ENCODE data around the gene FBXL17.

Gene FBXL17

DNA sequence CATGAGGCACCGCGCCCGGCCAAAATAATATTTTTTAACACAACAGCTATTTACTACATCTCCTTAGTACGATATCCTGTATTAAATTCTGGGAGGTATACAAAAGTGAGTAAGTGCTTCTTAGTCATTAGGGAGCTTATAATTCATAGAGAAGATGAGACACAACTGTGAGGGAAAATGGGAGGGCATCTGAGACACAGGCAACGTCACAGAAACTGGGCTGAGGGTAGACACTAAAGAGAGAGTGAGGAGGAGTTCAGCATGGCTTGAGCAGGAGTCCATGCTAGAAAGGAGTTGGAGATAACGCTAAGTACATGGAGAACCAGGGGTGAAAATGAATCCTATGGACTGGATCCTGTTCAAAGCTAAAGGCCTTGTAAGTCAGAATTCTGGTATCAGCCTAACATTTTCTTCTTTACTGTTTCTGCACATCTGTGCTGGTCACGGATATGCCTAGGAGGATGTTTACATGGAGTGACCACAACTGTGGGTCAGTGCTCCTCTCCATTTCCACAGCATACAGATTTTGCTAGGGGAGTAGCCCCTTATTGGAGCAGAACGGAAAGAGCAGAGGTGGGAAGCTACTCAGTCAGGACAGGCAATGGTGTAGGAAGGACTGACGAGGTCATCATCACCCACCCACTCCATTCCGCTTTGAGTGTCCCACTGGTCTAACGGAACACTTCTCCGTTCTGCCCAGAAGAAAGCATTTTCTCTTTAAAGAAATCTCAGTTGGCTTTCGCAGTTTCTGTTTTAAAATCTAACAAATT, 400.8 kb downstream of the FBXL17 start:
- no peak for DNase-seq

DNA sequence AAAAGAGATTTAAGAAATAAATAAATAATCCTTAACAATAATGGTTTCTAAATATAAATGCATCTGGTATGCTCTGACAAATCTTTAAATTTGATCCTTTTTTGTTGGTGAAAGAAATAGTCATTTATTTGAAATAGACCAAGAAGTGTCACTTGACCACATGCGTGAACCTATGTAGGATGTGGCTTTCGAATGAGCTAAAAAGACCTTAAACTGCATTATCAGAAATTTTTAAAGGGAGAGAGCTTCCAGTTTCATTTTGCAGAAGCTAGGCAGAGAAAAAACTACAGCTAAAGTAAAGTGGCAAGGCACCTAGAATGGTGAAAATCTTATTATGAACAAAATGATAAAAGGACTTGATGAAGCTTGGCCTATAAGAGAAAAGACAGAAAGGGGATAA, 402.0 kb downstream of the FBXL17 start:
- no peak for DNase-seq

DNA sequence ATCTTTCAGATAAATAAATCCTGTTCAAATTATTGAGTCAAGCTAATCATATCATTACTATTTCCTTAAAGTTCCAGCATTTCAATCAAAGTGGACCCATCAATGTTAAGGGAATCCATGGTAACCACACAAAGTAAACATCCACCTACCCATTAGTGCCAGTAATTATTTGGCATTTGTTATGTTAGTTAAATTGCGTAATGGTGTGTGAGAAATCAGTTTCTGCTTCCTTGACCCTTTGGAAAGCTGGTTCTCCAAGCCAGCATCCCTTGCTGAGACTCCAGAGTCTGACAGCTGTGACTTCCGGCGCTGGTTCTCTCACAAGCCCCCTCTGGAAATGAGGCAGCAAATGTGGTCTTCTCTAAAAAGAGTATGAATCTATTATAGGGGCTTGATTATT, 402.6 kb downstream of the FBXL17 start:
- no peak for DNase-seq

DNA sequence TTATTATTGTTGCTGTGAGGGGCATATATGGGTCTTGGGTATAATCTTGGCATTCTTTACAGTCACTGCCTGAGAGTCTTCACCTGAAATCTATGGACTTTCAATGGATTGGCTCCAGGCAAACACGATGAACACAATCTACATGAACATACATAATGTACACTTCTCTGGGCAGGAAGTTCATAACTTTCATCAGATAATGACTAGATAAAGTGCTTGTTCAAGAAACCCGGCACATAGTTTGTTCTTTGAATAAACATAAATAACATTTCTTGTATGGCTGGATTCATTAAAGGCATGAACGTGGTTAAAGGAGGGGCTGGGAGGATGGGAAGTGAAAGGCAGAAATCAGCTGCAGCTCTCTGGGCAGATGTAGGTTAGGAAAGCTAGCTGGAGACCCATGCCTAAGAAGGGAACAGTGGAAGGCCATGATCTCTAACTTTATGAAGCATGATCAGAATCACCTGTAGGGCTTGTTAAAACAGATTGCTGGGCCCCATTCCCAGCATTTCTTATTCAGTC, 404.3 kb downstream of the FBXL17 start:
- DNase-seq: no peak

DNA sequence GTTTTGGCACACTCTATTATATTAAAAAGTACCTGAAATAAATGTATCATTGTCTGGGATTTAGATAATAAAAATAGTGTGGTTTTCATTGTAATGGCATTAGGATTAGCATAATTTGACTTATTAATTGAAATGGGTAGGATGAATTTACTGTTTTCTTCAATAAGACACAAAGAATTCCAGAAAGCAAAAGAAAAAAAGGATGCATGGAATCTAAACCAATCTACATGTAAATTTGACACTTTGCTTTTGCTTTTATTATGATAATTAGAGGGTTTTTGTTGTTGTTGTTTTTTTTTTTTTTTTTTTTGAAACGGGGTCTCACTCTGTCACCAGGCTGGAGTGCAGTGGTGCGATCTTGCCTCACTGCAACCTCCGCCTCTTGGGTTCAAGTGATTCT, 406.3 kb downstream of the FBXL17 start:
- no peak for DNase-seq

DNA sequence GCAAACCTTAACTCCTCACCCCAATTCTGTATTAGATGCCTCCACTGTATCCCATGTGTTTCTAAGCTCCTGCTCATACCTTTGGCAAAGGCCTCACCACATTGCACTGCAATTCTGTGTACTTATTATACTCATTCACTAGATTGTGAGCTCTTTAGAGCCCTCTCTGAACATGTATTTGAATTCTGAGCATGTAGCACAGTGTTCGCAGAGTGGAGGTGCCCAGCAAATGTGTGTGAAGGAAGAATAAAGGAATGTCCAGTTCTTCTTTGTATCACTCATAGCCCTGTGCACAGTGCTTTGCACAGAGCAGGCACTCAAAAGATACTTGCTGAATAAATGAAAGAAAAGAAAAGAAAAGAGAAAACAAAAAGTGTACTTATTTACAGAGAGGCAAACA, 410.1 kb downstream of the FBXL17 start:
- DNase-seq: no peak

DNA sequence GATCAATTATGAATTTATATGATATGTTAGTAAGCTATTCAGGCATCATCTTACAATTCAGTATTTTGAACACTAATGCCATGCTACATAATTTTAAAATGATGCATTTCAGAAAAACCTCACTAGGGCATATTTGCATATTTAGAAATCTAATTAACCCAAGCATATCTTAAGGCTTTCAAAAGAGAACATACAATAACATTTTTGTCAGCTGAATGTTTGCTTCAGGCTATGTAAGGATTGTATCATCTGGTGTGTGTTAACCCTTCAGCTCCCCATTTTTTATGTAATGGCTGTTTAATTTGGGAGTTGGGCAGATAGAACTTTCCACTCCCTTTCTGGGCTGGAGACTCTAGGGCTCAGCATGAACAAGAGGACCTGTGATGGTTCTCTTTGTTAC, 412.1 kb downstream of the FBXL17 start:
- no peak for DNase-seq

DNA sequence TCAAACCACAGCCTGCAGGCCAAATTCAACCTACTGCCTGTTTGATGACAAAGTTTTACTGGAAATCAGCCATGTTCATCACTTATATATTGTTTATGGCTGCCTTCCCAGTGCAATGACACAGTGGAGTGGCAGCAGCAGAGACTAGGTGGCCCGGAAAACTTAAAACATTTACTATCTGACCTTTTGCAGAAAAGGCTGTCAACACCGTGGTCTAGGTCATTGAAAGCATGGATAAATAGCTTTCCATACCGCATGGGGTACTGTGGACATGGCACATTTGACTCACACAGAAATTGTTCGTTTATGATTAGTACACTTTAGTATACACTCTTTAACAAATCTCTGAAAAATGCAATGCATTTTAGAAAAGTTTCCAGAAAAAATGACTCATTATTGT, 412.9 kb downstream of the FBXL17 start:
- no peak for DNase-seq

DNA sequence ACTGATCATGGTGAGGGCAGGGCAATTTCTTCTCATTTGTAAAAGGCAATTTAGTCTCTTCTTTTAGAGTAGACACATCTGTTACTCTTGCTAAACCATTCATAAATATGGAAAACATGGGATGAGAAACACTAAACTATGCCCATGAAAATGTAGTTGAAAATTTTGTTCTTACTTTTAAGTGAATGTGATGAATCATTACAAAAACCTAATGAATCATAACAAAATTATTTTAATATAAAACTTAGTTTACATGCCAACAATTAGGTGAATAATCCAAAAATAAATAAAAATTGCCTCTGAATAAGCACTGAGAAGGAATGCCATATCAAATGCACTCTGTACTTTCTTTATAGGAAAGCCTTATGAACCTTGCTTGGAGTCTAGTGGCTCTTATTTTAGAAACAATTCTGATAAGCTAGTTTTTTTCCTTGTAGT, 413.5 kb downstream of the FBXL17 start:
- DNase-seq: no peak

DNA sequence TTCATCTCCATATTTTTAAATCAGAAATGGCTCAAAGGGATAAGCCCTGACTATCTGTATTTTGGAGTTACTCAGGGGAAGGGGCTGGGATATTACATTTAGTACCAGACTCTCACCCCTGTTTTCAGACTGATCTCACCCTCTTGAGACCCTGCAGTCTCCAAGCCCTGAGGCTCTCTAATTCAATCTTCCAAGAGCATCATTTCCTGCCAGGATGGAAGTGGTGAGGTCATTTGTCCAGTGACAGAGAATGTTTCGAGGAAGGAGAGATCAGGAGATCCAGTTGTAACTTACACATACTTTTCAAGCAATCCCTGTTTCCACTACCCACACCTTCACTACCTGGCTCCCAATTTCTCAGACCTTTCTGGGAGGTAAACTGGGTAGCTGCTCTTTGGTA, 415.7 kb downstream of the FBXL17 start:
- DNase-seq: no peak

DNA sequence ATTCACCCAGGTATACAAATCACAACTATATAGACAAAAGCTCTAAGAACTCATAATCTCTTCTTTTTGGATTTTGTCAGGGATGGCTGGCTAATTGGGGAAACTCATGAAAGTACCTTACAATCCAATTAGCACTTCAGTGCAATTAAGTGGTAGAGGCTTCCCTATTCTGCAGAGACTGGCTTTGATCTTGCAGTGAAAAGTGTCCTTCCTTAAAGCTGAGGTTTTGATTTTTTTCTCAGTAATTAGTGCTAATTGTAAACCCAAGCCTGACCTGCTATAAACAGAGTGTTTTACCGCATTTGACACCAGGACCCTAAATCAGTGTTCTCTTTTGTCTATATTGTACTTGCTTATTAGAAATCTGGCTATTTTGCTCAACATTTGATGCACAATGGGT, 417.2 kb downstream of the FBXL17 start:
- DNase-seq: no peak

DNA sequence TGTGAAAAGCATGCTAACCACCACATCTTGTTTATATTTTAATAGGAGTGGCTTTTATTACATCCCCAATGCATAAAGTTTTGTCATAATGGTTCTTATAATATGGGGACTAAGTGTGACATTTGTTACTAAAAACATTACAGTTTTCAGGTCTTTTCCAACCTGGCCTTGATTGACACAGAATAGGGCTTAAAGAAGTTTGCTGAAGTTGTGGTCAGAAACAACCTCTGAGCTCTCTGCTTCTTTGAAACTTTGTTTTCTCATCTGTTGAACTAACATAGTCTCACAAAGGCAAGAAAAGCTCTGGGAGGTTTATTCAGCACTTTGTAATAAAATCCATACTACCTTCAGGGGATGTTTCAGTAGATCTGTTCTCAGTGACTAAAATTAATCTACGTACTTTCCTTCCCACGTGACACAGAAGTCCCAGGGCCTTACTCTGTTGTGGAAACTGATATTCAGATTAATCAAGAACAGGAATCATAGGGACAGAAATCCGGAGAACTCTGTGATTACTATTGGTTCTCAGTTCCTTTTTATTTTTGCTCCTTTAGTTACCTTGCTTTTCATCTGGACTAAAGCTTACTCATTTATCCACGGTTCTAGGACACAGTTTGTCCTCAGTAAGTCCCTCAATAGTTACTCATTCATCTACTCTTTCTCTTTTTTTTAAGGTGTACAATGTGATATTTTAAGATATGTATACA, 422.2 kb downstream of the FBXL17 start:
- DNase-seq: no peak

DNA sequence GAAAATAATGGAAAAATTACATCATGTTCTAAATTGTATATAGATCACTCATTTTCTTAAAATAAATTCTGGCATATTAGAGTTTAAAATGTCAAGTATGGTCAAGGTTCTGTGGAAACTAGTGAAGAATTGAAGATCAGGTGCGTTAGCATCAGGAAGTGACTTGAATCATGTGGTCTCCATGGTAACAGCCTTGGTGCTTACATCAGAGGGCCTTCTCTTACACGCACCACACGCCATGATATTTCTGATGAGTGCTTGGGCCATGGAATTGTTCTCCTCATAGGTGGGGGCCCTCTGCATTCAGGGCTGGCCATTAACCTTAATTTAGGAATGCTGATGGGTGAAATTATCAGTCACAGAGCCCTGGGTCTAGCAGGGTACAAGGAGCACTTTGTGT, 423.0 kb downstream of the FBXL17 start:
- no peak for DNase-seq

DNA sequence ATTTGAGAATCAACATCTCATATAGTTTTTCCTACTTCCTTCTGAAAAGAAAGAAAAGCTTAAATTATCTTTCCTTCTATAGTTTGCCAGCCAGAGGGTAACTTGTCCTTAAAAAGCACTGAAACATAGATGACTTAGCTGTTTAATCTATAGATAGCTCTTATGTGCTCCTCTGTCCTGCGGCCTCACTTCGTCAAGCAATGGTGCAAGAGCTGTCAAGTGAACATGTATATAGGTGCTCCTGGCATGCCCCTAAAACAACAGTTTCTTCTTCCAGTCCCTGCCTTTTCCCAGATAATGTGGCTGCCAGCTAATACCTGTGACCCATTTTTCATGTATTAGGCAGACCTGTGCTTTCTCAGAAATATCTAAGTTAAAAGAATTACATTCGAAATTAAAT, 423.5 kb downstream of the FBXL17 start:
- DNase-seq: no peak

DNA sequence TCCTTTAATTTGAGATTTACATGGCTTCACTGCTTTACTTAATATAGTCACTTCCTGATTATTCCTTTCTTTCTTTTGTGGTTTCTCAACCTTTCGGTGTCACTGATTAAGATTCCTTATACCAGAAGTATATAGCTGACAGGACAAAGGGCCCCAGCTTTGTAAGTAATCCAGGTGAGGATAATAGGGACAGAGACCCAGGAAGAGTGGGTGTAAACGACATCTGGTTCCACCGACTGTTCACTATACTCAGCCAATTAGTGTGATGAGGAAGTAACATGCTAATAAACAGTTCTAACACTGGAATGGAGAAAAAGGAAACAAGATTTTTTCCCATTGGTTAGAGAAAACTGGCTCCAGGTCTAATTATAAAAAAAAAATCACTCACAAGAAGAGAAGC, 424.8 kb downstream of the FBXL17 start:
- DNase-seq: no peak

DNA sequence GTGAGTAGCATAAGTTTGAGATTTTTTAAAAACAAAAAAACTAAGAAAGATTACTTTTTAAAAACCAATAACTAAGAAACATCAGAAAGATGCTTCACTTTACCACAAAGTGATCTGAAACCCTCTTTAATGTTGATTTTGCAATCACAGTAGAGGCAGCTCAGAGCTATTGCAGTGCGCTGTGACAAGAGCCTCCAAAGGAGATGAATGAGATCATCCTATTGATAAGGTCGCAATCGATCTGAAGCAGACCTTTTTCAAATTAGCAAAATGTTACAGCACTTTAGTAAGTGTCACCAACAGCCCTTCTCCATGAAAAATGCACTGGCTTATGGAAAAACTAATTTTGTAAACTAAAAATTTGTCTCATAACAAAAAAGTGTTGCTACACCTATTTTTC, 426.6 kb downstream of the FBXL17 start:
- no peak for DNase-seq

DNA sequence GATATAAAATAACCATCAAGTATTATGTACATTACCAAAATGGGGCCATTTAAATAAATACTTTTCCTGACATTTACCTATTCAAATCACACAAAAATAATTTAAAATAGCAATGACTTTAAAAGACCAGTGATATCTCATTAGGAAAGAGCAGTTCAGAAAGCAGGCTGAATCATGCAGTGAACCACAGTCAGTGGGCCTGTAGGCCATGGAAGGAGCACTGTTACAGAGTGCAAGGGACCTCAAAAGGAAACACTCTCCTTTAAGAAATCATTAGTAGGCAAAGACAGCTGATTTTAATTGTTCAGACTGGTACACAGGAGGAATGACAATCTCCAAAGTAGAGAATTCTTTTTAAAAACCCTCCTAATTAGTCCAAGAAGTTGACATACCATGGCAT, 427.6 kb downstream of the FBXL17 start:
- no peak for DNase-seq

DNA sequence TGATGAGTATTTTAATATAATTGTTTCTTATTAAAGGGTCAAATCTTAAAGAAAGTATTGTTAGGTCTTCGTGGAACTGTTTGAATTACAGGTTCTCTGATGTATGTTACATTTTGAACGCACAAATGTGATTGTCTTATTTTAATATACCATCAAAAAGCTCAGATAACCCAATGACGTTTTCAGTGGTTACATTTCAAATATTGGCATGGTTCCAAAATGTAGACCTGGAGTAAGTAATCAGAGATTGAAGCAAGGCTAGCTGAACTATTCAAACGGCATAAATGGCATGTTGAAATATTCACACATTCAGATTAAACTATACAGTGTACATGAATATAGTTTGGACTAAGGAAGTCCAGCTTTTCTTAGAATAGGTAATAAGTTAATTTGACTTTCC, 429.4 kb downstream of the FBXL17 start:
- DNase-seq: no peak

DNA sequence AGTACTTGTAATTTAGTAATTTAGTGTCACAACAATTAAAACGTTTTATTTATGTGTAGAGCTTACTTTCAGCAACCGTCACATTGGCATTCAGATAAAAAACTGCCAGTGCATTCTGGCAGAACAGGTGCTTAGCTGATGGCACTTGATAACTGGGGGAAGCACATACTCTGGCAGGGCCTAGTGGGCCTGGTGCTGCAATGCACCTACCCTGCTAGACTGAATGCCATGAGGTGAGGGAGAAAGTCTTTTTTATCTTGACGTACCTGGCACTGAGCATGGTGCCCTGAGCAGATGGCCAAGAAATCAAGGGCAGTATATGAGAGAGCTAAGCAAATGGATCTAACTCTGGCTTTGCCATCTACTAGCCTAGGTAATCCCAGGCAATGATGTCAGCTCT, 430.6 kb downstream of the FBXL17 start:
- no peak for DNase-seq

DNA sequence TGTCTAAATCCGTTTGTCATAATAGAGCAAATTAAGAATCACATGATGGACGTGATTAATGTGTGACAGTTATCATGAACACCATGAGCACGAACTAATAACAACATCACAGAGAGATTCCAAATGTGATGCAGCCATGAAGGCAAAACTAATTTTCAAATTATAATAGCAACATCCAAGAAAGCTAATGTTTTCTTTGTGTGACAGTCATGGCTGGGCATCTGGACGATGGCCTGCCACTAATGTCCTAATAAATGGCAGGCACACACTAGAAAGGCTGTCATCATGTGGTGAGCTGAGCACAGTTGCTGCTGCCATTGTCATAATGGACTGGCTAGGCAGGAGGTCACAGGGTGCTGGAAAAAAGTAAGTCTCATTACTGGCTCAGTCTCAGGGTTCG, 431.1 kb downstream of the FBXL17 start:
- no peak for DNase-seq

DNA sequence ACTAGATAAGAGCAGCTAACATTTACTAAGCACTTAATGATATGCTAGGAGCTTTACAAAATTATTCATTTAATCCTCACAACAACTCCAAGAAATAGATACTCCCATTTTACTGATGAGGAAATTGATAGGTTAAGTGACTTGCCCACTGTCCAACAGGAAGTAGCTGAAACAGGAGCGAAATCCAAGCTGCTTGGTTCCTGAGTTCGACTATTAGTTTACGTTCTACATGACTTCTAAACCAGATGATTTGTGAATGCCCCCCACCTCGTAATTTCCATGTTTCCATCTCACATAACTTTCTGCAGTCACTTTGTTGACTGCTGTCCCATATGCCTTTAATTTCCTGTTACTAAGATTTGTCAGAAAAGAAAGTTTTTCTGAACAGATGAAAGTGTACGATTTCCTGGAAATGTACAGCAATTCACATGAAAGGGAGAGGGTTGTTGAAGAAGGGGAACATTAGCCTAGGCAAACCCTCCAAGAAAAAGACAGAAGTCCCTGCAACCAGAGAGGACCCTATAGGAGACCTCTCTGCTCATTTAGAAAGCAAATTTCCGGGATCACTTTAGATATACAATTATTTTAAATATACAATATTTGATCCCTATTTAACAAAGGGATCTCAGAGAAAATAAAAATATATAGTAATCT, 432.1 kb downstream of the FBXL17 start:
- no peak for DNase-seq

DNA sequence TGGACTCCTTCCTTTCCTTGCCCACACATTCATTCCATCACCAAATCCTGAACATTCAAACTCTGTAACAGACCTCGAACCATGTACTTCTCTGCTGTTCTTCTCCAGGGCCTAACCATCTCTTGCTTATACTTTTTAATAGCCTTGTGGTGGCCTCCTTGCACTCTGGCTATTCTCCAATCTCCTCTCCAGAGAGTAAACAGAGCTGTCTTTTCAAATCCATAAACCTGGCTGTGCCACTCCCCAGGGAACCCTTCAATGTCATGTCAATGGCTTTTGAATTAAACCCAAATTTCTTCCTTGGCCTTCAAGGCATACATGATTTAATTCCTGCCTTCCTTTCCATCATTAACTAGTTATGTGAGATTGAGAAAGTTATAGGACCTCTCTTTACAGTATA, 433.5 kb downstream of the FBXL17 start:
- no peak for DNase-seq

DNA sequence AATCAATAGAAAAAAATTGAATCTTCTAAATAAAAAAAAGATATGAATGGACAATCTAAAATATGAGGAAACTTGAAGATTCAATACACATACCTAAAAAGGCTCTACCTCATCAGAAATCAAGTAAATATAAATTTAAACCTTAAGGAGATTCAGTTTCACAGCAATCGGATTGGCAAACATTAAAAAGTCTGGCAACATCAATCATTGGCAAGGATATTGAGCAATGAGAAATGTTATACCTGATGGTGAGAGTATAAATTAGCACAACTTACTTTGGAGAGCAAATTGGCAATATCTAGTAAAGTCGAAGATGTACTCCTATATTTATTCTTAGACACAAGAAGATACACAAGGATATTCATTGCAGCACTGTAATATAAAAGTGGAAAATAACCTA, 436.8 kb downstream of the FBXL17 start:
- DNase-seq: no peak

DNA sequence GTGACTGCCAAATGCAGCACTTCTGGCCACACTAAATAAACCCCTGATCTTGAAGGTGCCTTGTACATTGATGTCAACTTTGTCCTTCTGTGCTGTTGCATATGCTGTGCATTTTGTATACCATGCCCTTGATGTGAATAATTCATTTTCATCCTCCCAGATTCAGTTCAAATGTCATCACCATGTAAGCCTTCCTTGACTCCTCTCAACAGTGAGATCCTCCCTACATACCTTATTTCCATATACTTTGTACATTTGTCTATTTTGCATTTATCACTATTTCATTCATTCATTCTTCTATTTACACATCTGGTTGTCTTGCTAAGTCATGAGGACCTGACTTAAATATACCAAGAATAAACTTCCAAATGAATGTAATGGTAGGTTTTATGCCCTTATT, 438.0 kb downstream of the FBXL17 start:
- DNase-seq: no peak
